GM12801 (cell line): ENCODE measurements around the gene CACTIN.

Experiments
- TF ChIP-seq, protein P1 (sequence below): IDR thresholded peaks from one replicate; pipeline ENCODE4 v1.5.1; 2011; ENCODE audit warnings: control low read depth; ENCODE audit not compliant: insufficient read length; ENCODE audit errors: extremely low read depth

CACTIN gene

DNA sequence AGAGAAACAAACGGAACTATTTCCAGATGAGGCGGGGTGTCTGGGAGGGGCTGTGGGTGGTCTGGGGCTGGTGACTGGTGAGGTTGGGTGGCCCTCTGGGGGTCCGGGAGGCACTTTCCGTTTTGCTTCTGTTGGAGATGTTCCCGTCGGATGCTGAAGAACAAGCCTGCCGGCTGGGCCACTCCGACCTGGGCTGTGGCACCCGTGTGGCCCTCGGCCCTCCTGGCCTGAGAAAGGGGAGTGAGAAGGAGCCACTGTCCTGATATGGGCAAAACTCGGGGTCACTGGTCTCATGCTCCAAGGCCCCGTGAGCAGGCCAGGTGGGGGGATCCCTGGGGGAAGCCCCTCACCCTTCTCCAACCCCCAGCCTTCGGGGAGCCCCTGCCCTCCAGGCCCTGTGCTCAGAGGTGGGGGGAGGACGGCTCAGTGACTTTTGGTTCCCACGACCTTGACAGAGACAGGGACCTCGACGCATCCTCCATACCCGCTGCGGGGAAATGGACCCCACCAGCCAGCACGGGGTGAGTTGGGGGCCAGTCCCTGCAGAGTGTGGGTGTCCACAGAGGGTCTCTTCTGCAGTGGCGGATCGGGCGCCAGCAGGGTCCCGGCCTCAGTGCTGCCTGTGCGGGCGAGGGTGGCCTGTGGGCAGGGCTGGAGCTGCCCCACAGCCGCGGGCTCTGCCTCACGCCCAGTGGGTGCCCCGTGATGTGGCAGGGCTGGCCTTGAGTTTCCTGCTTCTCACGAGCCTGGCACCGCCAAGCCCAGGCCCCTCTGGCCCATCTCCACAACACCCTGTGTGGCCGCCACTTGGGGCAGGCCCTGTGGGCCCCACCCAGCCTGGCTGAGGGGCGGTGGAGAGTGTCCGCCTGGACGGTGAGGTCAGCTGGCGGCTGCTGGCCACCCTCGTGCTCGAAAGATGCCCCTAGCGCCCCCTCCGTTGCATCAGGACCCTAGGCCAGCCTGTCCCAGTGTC, 15.6 kb downstream of the CACTIN start:
- TF ChIP-seq, protein P1, sequence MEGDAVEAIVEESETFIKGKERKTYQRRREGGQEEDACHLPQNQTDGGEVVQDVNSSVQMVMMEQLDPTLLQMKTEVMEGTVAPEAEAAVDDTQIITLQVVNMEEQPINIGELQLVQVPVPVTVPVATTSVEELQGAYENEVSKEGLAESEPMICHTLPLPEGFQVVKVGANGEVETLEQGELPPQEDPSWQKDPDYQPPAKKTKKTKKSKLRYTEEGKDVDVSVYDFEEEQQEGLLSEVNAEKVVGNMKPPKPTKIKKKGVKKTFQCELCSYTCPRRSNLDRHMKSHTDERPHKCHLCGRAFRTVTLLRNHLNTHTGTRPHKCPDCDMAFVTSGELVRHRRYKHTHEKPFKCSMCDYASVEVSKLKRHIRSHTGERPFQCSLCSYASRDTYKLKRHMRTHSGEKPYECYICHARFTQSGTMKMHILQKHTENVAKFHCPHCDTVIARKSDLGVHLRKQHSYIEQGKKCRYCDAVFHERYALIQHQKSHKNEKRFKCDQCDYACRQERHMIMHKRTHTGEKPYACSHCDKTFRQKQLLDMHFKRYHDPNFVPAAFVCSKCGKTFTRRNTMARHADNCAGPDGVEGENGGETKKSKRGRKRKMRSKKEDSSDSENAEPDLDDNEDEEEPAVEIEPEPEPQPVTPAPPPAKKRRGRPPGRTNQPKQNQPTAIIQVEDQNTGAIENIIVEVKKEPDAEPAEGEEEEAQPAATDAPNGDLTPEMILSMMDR, result no peak

DNA sequence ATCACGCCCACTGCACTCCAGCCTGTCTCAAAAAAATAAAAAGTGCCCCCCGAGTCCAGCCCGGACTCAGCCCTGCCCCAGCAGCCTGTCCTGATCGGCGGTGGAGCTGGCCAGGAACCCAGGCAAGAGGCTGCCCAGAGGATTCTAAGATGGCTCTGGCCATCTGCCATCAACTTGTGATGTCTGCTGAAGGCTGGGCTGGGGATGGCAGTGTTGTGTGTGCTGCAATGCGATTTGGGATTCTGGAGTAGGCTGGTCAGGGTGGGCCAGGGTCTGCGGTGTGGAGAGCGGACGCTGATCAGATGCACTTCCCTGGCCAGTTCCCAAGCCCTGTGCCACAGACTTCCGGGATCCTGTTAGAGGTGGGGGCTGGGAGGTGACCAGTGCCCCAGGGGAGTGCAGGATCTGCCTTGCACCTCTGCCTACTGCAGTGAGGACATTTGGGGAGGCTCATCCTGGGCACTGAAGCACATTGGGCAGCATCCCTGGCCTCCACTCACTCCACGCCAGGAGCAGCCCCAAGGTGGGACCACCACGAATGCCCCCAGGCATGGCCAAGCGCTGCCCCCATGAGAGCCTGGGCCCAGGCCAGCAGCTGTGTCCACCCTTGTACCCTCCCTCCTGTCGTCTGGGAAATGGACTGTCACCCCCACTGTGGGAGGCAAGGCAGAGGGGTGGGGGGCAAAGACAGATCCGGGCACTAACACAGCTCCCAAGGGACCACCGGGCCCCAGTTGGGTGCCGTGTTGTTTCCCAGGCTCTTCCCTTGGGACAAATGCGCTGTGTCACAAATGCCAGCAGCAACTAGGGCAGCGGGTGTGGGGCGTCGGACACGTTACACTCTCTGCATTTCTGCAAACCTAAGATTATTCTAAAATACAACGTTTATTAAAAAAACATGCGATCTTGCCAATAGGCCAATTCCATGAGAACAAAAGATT, 16.5 kb downstream of the CACTIN start:
- TF ChIP-seq, protein P1, result no peak

DNA sequence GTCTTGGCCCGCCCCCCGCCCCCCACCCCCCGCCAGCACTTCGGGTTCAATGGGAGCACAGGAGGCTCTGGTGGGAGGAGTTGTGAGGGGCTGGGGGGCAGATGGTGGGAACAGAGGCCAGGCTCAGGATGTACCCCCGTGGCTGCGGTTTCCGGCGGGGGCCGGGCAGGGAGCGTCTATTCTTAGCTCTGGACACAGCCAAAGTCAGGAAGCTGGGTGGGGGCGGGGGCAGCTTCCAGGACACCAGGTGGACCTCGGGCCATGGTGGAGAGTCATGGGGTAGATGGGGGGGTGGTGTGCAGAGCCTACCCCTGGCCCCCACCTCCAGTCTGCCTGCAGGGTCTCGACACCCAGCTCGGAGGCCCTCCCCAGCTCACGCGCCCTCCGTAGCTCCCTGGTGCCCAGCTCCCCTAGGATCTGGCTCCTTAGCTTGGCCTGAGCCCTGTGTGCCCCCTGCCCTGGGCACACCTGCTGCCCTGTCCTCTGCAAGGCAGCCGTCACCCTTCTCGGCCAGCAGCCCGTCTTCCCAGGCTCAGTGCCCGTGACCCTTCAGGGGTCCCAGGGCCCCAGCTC, 17.8 kb downstream of the CACTIN start:
- TF ChIP-seq, protein P1, result no peak

GRCh38 chr19:3608079-3608641, 18.4 kb downstream of the CACTIN start:
- TF ChIP-seq, protein P1, result no peak

DNA sequence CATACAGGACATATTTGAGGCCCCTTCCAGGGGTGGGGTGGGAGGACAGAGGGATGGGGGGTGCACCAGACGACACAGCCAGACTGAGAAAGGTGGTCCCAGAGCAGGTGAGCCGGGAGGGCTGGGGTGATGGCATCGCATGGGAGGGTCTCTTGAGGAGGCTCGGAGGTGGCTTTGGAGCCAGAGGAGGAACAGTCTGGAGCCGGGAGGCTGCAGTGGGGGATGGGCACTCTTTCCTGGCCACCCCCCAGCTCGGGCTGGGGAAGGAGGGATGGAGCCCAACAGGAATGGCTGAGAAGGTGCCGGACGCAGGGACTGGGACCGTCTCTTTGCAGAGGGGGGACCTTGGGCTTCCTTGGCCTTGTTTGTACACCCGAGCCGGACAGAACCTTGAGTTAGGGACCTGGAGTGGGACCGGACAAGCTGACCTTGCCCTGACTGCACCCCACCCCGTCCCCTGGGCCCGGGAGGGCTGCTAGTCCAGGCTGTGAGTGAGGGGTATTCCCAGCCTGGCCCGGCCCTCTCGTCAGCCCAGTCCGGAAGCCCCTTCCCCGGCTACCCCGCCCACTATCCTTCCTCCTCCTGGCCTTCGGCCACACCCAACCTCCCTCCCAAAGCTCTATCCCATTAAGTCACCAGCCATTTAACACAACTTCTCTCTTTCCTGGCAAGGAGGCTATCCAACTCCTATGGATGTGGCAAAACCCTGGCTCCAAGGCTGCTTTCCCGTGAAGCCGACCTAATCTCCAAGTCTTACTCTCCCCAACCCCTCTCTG, 19.1 kb downstream of the CACTIN start:
- TF ChIP-seq, protein P1, result no peak

- TF ChIP-seq, protein P1, result no peak
Observed at GRCh38 chr19:3606690-3607289, 19.8 kb downstream of the CACTIN start, which contains the start of gene TBXA2R. TSS of gene TBXA2R (minus strand) at chr19:3606875. CDS start at chr19:3600634, 6,241 bp downstream.
